ENCODE results near the gene APOC1. TPM values are rescaled to one million over a fixed set of nuclear protein-coding genes. Genes with fewer than 3 reads are reported as not detected.
"Not testable (repeated sequence)": the region's sequence is repeated elsewhere in the genome, so short reads cannot be mapped to it uniquely, and the experiment has no call there.

APOC1 gene
- total RNA-seq (not detected), polyA plus RNA-seq (not detected)

GRCh38 chr19:44914433-44915206 is at the start of gene APOC1:
TSS of gene APOC1 (plus strand) at chr19:44914608. CDS start at chr19:44914892, 284 bp downstream.
- not testable (repeated sequence) for H3K27ac ChIP-seq (ENCODE audit: insufficient read depth, low read length, poor library complexity, severe bottlenecking); H3K27me3 ChIP-seq (ENCODE audit: control insufficient read depth, insufficient read depth, low read length); H3K9me3 Mint-ChIP-seq; H3K36me3 ChIP-seq (ENCODE audit: control insufficient read depth, insufficient read depth, low read length); H3K36me3 Mint-ChIP-seq; H3K9me3 ChIP-seq (ENCODE audit: control insufficient read depth in 2 of 2, low read length in 2 of 2); H3K4me1 ChIP-seq (ENCODE audit: control insufficient read depth, insufficient read depth, low read length, poor library complexity, severe bottlenecking)
- DNase-seq (peak; percentile 70 to 84 (median 72)), ATAC-seq (ENCODE audit: low read depth in 2 of 2) (peak; percentile 86 to 93)
- peaks cover 31% of the 10 kb centered on the region for H3K27me3 Mint-ChIP-seq
- peak within 1 kb of the TSS in 2 of 3 donors; percentile 29 to 65 for H3K27ac Mint-ChIP-seq
- H3K4me1 Mint-ChIP-seq, result peaks cover 0 to 14% (median 9%) of the 10 kb centered on the region in 4 donors
- peak within 1 kb of the TSS; percentile 62 to 96 (median 86) for H3K4me3 Mint-ChIP-seq
- H3K4me3 ChIP-seq (ENCODE audit: low read depth, low read length), result peak within 1 kb of the TSS; percentile 73

GRCh38 chr19:44865196-44865767 is 49.1 kb upstream of the APOC1 start:
- Histone ChIP-seq H3K27ac (ENCODE audit: insufficient read depth, low read length, poor library complexity, severe bottlenecking) (no peak overlapping the region), H3K9me3 (ENCODE audit: control insufficient read depth in 2 of 2, low read length in 2 of 2) (no peaks in the 10 kb centered on the region), H3K36me3 (ENCODE audit: control insufficient read depth, insufficient read depth, low read length) (no peaks in the 10 kb centered on the region), H3K4me1 (ENCODE audit: control insufficient read depth, insufficient read depth, low read length, poor library complexity, severe bottlenecking) (no peaks in the 10 kb centered on the region), H3K27me3 (ENCODE audit: control insufficient read depth, insufficient read depth, low read length) (no peaks in the 10 kb centered on the region), H3K4me3 (ENCODE audit: low read depth, low read length) (no peak overlapping the region)
- DNase-seq (no peak), ATAC-seq (ENCODE audit: low read depth in 2 of 2) (no peak)
- no peaks in the 10 kb centered on the region for H3K36me3 Mint-ChIP-seq
- no peak overlapping the region for H3K27ac Mint-ChIP-seq
- peaks cover 0 to 3% (median 0%) of the 10 kb centered on the region in 4 donors for H3K4me1 Mint-ChIP-seq
- peak overlapping the region in 1 of 4 donors; percentile 13 for H3K4me3 Mint-ChIP-seq
- peaks cover 12% of the 10 kb centered on the region for H3K27me3 Mint-ChIP-seq
- H3K9me3 Mint-ChIP-seq, result peaks cover 0 to 1% (median 0%) of the 10 kb centered on the region in 7 donors

GRCh38 chr19:44866664-44867063 is 47.7 kb upstream of the APOC1 start:
- no peak overlapping the region for H3K27ac ChIP-seq (ENCODE audit: insufficient read depth, low read length, poor library complexity, severe bottlenecking)
- no peaks in the 10 kb centered on the region for H3K36me3 Mint-ChIP-seq
- H3K27me3 ChIP-seq (ENCODE audit: control insufficient read depth, insufficient read depth, low read length), result no peaks in the 10 kb centered on the region
- H3K27ac Mint-ChIP-seq, result no peak overlapping the region
- no peaks in the 10 kb centered on the region for H3K36me3 ChIP-seq (ENCODE audit: control insufficient read depth, insufficient read depth, low read length)
- H3K4me3 Mint-ChIP-seq, result peak overlapping the region in 1 of 4 donors; percentile 39
- H3K4me1 ChIP-seq (ENCODE audit: control insufficient read depth, insufficient read depth, low read length, poor library complexity, severe bottlenecking), result no peaks in the 10 kb centered on the region
- H3K27me3 Mint-ChIP-seq, result peaks cover 8% of the 10 kb centered on the region
- peaks cover 0 to 1% (median 0%) of the 10 kb centered on the region in 7 donors for H3K9me3 Mint-ChIP-seq
- H3K9me3 ChIP-seq (ENCODE audit: control insufficient read depth in 2 of 2, low read length in 2 of 2), result no peaks in the 10 kb centered on the region
- DNase-seq, result no peak
- H3K4me1 Mint-ChIP-seq, result peaks cover 0 to 3% (median 0%) of the 10 kb centered on the region in 4 donors
- no peak overlapping the region for H3K4me3 ChIP-seq (ENCODE audit: low read depth, low read length)
- no peak for ATAC-seq (ENCODE audit: low read depth in 2 of 2)

- H3K9me3 ChIP-seq (ENCODE audit: control insufficient read depth in 2 of 2, low read length in 2 of 2), result no peaks in the 10 kb centered on the region
- ATAC-seq (ENCODE audit: low read depth in 2 of 2) (no peak), DNase-seq (no peak)
- no peaks in the 10 kb centered on the region for H3K4me1 ChIP-seq (ENCODE audit: control insufficient read depth, insufficient read depth, low read length, poor library complexity, severe bottlenecking)
- peaks cover 5% of the 10 kb centered on the region for H3K27me3 Mint-ChIP-seq
- no peaks in the 10 kb centered on the region for H3K36me3 Mint-ChIP-seq
- no peaks in the 10 kb centered on the region for H3K27me3 ChIP-seq (ENCODE audit: control insufficient read depth, insufficient read depth, low read length)
- H3K36me3 ChIP-seq (ENCODE audit: control insufficient read depth, insufficient read depth, low read length), result no peaks in the 10 kb centered on the region
- H3K4me3 ChIP-seq (ENCODE audit: low read depth, low read length), result no peak overlapping the region
- no peak overlapping the region for H3K4me3 Mint-ChIP-seq
- H3K4me1 Mint-ChIP-seq, result peaks cover 0 to 3% (median 0%) of the 10 kb centered on the region in 4 donors
- H3K27ac ChIP-seq (ENCODE audit: insufficient read depth, low read length, poor library complexity, severe bottlenecking), result no peak overlapping the region
- H3K9me3 Mint-ChIP-seq, result peaks cover 0 to 2% (median 0%) of the 10 kb centered on the region in 7 donors
- no peak overlapping the region for H3K27ac Mint-ChIP-seq
These were observed 46.8 kb upstream of the APOC1 start for GRCh38 chr19:44867578-44867977.

- peaks cover 5% of the 10 kb centered on the region for H3K27me3 Mint-ChIP-seq
- no peak overlapping the region for H3K4me3 ChIP-seq (ENCODE audit: low read depth, low read length)
- no peaks in the 10 kb centered on the region for H3K4me1 ChIP-seq (ENCODE audit: control insufficient read depth, insufficient read depth, low read length, poor library complexity, severe bottlenecking)
- no peaks in the 10 kb centered on the region for H3K36me3 ChIP-seq (ENCODE audit: control insufficient read depth, insufficient read depth, low read length)
- DNase-seq, result no peak
- no peak overlapping the region for H3K4me3 Mint-ChIP-seq
- H3K27ac Mint-ChIP-seq, result no peak overlapping the region
- peaks cover 0 to 3% (median 0%) of the 10 kb centered on the region in 4 donors for H3K4me1 Mint-ChIP-seq
- no peak overlapping the region for H3K27ac ChIP-seq (ENCODE audit: insufficient read depth, low read length, poor library complexity, severe bottlenecking)
- H3K9me3 Mint-ChIP-seq, result peaks cover 0 to 2% (median 0%) of the 10 kb centered on the region in 7 donors
- no peak for ATAC-seq (ENCODE audit: low read depth in 2 of 2)
- no peaks in the 10 kb centered on the region for H3K27me3 ChIP-seq (ENCODE audit: control insufficient read depth, insufficient read depth, low read length)
- H3K9me3 ChIP-seq (ENCODE audit: control insufficient read depth in 2 of 2, low read length in 2 of 2), result no peaks in the 10 kb centered on the region
- H3K36me3 Mint-ChIP-seq, result no peaks in the 10 kb centered on the region
These were observed 44.5 kb upstream of the APOC1 start for GRCh38 chr19:44869733-44870470.

GRCh38 chr19:44871809-44872208 is 42.6 kb upstream of the APOC1 start:
- ATAC-seq (ENCODE audit: low read depth in 2 of 2) (no peak), DNase-seq (no peak)
- Mint-ChIP-seq H3K4me3 (no peak overlapping the region), H3K27me3 (peaks cover 5% of the 10 kb centered on the region), H3K27ac (no peak overlapping the region), H3K4me1 (peaks cover 0 to 3% (median 0%) of the 10 kb centered on the region in 4 donors), H3K9me3 (peaks cover 0 to 2% (median 0%) of the 10 kb centered on the region in 7 donors), H3K36me3 (no peaks in the 10 kb centered on the region)
- no peaks in the 10 kb centered on the region for H3K27me3 ChIP-seq (ENCODE audit: control insufficient read depth, insufficient read depth, low read length)
- H3K27ac ChIP-seq (ENCODE audit: insufficient read depth, low read length, poor library complexity, severe bottlenecking), result no peak overlapping the region
- no peaks in the 10 kb centered on the region for H3K4me1 ChIP-seq (ENCODE audit: control insufficient read depth, insufficient read depth, low read length, poor library complexity, severe bottlenecking)
- H3K36me3 ChIP-seq (ENCODE audit: control insufficient read depth, insufficient read depth, low read length), result no peaks in the 10 kb centered on the region
- H3K4me3 ChIP-seq (ENCODE audit: low read depth, low read length), result no peak overlapping the region
- no peaks in the 10 kb centered on the region for H3K9me3 ChIP-seq (ENCODE audit: control insufficient read depth in 2 of 2, low read length in 2 of 2)

GRCh38 chr19:44872661-44873060 is 41.7 kb upstream of the APOC1 start:
- Mint-ChIP-seq H3K9me3 (peaks cover 0 to 2% (median 0%) of the 10 kb centered on the region in 7 donors), H3K36me3 (no peaks in the 10 kb centered on the region), H3K4me3 (no peak overlapping the region), H3K27ac (no peak overlapping the region), H3K4me1 (peaks cover 0 to 3% (median 2%) of the 10 kb centered on the region in 4 donors), H3K27me3 (peaks cover 5% of the 10 kb centered on the region)
- no peaks in the 10 kb centered on the region for H3K36me3 ChIP-seq (ENCODE audit: control insufficient read depth, insufficient read depth, low read length)
- no peaks in the 10 kb centered on the region for H3K27me3 ChIP-seq (ENCODE audit: control insufficient read depth, insufficient read depth, low read length)
- no peak overlapping the region for H3K4me3 ChIP-seq (ENCODE audit: low read depth, low read length)
- no peaks in the 10 kb centered on the region for H3K4me1 ChIP-seq (ENCODE audit: control insufficient read depth, insufficient read depth, low read length, poor library complexity, severe bottlenecking)
- H3K9me3 ChIP-seq (ENCODE audit: control insufficient read depth in 2 of 2, low read length in 2 of 2), result no peaks in the 10 kb centered on the region
- DNase-seq (no peak), ATAC-seq (ENCODE audit: low read depth in 2 of 2) (no peak)
- H3K27ac ChIP-seq (ENCODE audit: insufficient read depth, low read length, poor library complexity, severe bottlenecking), result no peak overlapping the region

All from CD4-positive, CD25-positive, alpha-beta regulatory T cell (primary cell).